Mucosa of gallbladder (tissue), 1 donor: Measurements from ENCODE around the gene MYH8. TPM values are rescaled to one million over a fixed set of nuclear protein-coding genes. Genes with fewer than 3 reads are reported as not detected.

ENCODE experiments used
- DNase-seq: peaks from one replicate; pipeline ENCODE4 v3.0.0-alpha.2; 2020; ENCODE audit warnings: low spot score
- total RNA-seq: library from RNA; stranded (reverse); gene quantifications from one replicate; pipeline ENCODE4 v1.2.1, GENCODE V29; 2021
- donor health status: DM: no; HTN: no; CAD: no.

Gene MYH8
- total RNA-seq, result not detected

GRCh38 chr17:10421900-10422542 is at the start of gene MYH8:
Gene MYH8 (minus strand): TSS chr17:10421950. CDS start chr17:10420227, 1,723 bp downstream.
- no peak for DNase-seq

GRCh38 chr17:10469459-10469858 is 47.7 kb upstream of the MYH8 start, which contains the start of gene MYH4:
Gene MYH4 (minus strand): TSS chr17:10469559. CDS start chr17:10466745, 2,814 bp downstream.
- DNase-seq, result no peak

DNA sequence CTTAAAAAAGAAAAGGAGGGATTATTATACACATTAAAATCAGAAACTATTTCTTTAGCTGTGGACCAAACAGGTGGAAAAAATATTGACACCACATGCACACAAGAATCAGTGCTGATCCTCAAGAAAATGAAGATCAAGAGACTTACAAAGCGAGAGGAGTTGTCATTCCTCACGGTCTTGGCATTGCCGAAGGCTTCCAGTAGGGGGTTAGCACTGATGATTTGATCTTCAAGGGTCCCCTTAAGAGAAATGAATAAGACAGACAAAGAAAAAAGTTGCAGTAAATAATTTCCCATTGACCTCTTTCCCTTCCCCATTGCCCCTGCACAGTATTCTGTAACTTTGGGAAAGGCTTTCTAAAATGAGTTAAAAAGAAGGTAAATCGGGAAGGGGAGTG is 41.7 kb upstream of the MYH8 start:
- no peak for DNase-seq

- no peak for DNase-seq
Observed at GRCh38 chr17:10460062-10460461, 38.3 kb upstream of the MYH8 start.

DNA sequence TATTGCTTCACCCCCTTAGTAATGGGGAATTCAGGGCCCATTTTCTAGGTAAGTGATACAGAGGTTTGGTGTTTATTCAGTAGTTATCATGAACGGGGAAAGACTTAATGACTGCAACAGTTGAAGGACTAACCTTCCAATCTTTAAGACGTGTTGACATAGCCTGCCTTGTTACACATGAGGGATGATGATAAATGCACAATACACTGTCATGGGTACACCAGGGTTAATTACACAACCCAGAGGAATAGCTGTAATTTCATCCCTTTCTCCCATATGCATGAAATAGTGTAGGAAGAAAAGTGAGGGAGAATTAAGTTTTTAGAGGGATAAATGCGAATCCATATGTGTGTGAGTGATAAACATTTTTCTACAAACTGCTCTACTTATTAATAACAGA is 37.0 kb upstream of the MYH8 start:
- no peak for DNase-seq

DNA sequence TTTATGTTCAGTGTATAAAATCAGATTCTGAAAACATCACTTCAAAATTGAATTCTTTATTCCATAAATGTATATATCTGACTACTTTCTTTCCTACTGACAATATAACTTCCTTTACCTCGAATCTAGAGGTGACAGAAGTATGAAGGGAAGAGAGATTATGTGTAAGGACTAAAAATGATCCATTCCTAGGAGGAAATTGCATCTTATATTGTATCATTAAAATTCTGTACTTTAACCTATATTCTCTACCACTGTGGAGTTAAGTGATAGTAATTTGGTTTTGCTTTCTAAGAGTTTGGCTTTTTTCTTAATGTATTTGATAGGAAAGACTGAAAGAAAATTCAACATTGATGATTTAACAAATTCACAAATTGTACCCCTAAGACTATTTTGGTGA is 36.2 kb upstream of the MYH8 start:
- no peak for DNase-seq

DNA sequence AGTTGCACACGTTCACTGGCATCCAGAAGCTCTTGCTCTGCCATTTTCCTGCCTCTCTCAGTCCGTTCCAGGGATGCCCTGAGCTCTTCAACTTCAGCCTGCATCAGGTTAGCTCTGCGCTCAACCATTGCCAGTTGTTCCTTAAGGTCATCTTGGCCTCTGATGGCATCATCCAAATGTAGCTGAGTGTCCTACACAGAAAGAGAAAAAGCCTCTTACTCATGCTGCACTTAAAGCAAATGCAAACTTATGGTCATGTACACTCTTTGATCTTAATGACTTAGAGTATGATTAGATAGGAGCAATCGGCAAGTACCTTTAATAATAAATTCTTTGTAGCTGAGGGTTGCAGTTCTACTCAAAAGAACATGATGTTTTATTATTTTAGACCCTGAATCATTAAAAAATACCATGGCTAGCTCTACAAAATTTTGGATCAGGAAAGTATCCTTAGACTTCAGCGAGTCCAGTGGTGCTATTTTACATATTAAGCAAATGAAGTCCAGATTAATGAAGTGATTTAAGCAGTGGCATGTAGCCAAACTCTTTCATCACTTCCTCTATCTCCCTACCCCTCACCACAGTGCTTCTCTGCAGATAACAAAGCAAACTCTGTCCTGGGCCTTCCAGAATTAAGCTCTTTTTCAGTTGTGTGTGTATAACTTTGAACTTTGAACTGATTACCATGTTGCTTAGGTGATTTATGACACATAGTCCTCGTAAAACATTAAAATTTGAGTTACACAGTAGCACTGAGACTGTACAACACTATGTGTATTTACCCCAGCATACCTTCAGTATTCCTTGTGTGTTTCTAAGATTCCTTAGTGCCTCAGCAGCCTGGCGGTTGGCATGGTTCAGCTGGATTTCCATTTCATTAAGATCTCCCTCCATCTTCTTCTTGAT is 25.5 kb upstream of the MYH8 start:
- DNase-seq, result no peak

DNA sequence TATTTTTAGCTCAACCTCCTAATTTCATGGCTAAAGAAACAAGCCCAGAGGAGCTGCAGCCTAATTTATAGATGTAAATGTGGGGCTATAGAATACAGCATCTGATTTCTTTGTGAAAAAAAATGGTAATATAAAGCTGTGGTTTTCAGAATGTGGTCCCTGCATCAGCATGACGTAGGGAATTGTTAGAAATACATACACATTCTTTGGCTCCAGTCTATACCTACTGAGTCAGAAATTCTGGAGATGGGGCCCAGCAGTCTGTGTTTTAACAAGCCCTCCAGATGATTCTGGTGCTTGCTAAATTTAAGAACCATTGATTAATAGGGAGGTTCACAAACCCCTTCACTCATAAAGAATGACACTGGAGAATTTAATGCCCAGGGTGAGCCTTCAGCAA is 18.1 kb upstream of the MYH8 start:
- DNase-seq, result no peak

DNA sequence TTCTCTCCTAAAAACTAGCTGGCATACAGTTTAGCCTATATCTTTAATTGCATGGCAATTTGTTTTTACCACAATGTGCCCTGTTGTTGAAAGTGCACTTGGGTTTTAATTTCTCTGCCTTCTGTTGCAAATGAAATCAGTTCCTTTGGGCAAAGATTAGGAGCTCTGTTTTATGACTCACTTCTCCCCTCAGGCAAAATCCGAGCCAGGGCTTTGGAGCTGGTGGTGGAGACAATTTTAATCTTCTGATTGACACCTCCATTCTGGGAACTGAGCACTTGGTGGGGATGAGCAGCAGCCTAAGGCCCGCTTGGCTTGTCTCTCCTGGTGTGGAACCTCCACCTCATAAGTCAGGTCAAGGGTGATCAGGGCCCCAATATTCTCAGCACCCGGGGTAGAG is 13.3 kb upstream of the MYH8 start:
- no peak for DNase-seq

- no peak for DNase-seq
Observed at GRCh38 chr17:10429421-10430045, 7.8 kb upstream of the MYH8 start.

DNA sequence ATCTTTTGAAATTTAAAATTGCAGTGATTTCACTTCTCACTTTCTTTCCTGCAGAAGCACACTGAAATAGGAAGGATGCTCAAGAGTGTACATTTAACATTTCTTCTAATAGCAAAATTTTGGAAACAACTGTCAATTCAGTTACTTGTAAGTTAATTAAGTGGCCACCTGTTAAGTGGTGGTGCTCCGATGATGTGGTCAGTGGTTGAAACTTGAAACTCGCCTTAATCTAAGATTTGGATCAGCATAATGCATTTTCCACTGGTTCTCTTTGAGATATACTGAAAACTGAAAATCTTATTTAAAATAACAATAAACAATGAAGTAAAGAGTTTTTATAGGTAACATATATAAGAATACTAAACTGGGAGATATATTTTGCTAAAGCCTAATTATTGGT is 7.0 kb upstream of the MYH8 start:
- DNase-seq, result no peak

- DNase-seq, result no peak
Observed at GRCh38 chr17:10421211-10421610, 539 bp downstream of the MYH8 start.

- no peak for DNase-seq
Observed at GRCh38 chr17:10420811-10421210, 939 bp downstream of the MYH8 start.

DNA sequence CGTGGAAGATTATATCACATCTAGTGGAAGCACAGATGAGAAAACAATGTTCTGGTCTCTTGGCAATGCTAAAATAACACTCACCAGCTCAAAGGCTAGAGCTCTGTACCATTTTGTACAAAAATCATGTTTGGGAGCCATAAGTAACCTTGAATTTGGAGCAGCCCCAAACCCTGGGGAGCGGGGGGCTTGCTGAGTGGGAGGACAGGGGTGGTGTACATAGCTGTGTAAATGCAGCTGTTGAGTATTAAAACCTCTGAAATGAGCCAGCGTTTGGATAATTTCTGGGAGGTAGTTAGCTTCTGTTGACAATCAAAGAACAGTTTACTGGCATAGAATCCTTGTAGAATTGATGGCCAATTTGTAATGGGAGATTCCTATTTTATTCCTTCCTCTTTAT is 4.3 kb downstream of the MYH8 start:
- no peak for DNase-seq

- no peak for DNase-seq
Observed at GRCh38 chr17:10415161-10415560, 6.6 kb downstream of the MYH8 start.

- DNase-seq, result no peak
Observed at GRCh38 chr17:10403589-10403988, 18.2 kb downstream of the MYH8 start.

DNA sequence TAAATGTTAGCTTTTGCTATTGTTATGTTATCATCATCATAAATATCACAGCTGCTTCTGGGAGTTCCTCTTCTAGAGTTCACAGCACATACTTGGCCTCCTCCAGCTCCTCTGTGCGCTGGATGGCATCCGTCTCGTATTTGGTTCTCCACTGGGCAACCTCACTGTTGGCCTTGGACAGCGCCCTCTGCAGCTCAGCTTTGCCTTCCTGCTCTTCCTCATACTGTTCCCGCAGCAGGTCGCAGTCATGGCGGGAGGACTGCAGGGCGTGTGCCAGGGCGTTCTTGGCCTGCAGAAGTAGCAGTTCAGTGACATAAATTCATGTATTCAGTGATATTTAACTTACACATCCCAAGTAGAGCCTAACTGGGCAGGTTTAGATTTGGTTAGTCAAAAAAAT is 23.4 kb downstream of the MYH8 start:
- no peak for DNase-seq

DNA sequence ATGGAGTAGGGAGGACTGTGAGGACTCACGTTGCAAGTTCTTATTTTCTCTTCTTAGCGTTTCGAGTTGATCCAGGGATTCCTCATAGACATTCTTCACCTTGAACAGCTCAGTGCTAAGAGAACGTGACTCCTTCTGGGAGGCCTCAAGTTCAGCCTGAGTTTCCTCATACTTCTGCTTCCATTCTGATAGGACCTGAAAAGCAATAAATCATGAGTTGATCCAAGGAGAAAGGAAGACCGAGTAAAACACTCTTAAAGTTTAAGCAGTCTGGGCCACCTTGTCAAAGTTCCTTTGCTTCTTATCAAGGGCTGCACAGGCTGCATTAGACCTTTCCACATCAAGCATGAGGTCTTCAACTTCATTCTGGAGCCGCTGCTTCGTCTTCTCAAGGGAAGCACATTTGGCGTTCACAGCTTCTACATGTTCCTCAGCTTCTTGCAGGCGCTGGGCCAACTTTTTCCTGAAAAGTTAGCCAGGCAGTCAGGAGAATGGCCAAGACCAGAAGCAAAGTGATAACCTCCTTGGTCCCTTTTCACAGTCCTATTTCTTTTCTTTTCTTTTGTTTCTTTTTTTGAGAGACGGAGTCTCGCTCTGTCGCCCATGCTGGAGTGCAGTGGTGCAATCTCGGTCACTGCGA is 25.1 kb downstream of the MYH8 start:
- no peak for DNase-seq

DNA sequence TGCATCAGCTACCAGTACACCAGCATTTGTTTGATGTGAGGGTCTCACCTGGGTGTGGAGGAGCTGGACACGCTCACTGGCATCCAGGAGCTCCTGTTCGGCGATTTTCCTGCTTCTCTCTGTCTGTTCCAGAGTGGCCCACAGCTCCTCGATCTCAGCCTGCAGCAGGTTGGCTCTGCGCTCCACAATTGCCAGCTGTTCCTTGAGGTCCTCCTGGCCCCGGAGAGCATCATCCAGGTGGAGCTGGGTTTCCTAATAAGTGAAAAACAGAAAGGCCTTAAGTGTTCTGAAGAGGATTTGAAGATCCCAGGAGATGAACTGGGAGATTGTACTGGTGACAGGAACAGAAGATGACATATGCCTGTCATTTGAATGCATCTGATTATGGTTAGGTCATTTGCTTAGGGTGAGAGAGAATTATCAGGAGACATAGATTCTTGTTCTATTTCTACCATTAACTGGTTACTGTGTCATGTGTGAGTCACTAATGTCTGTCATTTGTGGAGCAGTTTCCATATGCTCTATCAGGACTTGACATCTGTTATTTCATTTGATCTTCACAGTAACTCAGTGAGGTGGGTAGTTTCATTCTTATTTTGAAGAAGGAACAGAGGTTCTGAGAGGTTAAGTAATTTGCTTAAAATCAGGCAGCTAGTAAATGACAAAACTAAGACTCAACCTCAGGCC is 27.4 kb downstream of the MYH8 start:
- no peak for DNase-seq

DNA sequence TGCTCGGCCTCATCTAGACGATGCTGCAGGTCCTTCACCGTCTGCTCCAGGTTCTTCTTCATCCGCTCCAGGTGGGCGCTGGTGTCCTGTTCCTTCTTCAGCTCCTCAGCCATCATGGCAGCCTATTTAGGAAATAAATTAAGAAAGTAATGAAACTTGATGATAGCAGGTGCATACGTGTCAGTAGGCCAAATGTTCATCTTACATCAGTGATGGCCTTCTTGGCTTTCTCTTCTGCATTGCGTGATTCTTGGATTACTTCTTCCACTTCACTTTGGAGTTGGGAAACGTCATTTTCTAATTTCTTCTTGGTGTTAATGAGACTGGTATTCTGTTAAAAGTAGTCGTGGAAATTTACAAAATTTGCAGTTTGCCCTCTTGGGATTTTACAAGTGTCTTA is 28.9 kb downstream of the MYH8 start:
- DNase-seq, result no peak

GRCh38 chr17:10385871-10386270 is 35.9 kb downstream of the MYH8 start:
- DNase-seq, result no peak

- no peak for DNase-seq
Observed at GRCh38 chr17:10384175-10384574, 37.6 kb downstream of the MYH8 start.
